ENCODE measurements around the gene MAGEA11.
"Not testable (repeated sequence)": the region's sequence is repeated elsewhere in the genome, so short reads cannot be mapped to it uniquely, and the experiment has no call there.

Gene MAGEA11

GRCh38 chrX:149716632-149717031, 4.8 kb downstream of the MAGEA11 start:
- H3K4me3 ChIP-seq (ENCODE audit: low read depth, low read length), result no peak overlapping the region
- no peak for DNase-seq (ENCODE audit: low read depth)

- DNase-seq (ENCODE audit: low read depth), result no peak
- H3K4me3 ChIP-seq (ENCODE audit: low read depth, low read length), result no peak overlapping the region
These were observed 5.9 kb downstream of the MAGEA11 start for GRCh38 chrX:149717803-149718202.

DNA sequence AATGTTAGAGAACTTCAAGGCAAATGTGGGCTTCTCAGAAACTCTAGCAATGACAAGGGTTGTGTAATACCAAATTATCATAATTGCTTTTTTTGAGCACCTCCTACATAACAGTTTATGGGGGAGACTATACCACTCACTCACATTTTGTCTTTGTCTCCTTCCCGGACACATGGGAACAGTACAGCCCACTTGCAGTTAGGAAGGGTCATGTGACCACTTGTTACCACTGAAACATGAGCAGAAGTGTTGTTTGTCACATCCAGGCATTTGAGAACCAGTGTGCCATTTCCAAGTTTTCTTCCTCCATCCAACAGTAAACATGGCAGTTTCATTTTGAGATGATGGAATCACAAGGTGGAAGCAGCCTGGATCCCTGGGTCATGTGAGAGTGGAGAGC, 6.9 kb downstream of the MAGEA11 start:
- no peak for DNase-seq (ENCODE audit: low read depth)
- H3K4me3 ChIP-seq (ENCODE audit: low read depth, low read length), result no peak overlapping the region

DNA sequence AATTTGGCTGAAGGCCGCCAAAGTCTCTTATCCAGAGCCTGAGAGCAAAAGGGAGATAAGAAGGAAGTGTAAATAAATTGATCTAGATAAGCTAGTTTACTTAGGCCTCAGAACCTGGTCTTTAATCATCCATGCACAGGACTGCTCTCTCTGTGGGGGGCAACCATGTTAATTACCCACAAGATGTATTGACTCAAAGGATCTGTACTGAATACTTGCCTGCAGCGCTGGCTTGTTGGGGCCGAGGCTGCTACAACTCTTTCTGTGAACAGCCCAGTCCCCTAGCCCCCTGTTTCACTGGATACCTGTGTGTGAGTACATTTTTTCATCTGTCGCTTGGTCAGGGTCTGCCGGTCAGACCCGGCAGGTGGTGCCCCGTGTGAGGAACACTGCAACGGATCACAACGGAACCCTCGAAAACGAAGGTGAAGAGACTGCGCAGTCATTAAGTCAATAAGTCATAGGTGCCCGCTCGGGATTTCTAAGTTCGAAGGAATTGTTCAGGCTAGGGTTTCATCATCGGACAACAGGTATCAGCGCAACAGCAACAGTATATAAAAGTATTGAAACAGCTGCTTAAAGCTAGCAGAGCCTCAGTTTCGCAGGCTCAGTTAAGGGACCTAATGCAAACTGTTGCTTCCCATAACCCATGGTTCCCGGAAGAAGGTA, 8.3 kb downstream of the MAGEA11 start:
- no peak for DNase-seq (ENCODE audit: low read depth)
- no peak overlapping the region for H3K4me3 ChIP-seq (ENCODE audit: low read depth, low read length)

DNA sequence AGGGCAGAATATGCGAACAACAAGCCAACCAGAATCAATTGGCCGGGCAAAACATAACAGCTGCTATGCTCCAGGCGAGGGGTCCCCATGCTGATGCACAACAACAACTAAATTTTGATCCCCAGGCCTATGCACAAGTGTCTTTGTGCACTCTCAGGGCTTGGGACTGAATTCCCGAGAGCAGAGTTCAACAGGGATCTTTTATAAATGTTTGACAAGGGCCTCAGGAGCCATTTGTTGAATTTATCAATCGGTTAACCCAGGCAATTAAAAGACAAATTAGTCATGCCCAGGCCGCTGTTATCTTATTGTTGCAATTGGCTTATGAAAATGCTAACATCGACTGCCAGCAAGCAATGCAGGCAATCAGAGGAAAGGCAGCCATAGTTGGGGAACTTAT, 9.4 kb downstream of the MAGEA11 start:
- not testable (repeated sequence) for H3K4me3 ChIP-seq (ENCODE audit: low read depth, low read length); DNase-seq (ENCODE audit: low read depth)

- no peak for DNase-seq (ENCODE audit: low read depth)
These were observed 9.9 kb downstream of the MAGEA11 start for GRCh38 chrX:149721778-149722177.

DNA sequence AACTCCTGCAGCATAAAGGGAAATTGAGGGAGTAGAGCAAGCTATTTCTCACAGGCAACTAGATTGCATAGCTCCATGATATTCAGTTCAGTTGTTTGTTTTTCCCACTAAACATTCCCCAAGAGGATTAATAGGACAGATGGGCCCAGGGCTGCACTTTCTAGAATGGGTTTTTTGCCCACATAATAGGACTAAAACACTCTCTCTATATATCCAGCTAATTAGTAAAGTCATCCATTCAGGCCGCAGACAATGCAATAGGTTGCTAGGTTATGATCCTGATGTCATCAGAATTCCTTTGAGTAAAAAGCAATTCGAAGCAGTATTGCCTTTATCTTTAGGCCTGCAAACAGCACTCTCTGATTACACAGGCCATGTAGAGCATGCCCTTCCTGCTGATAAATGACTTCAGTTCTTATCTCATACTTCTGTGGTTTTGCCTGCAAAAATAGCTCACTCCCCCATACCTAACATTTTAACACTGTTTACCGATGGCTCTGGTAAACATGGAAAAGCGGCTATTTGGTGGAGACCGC, 11.8 kb downstream of the MAGEA11 start:
- not testable (repeated sequence) for H3K4me3 ChIP-seq (ENCODE audit: low read depth, low read length); DNase-seq (ENCODE audit: low read depth)

More at GRCh38 chrX:149721778-149722177, 9.9 kb downstream of the MAGEA11 start:
- no peak overlapping the region for H3K4me3 ChIP-seq (ENCODE audit: low read depth, low read length)

DNA sequence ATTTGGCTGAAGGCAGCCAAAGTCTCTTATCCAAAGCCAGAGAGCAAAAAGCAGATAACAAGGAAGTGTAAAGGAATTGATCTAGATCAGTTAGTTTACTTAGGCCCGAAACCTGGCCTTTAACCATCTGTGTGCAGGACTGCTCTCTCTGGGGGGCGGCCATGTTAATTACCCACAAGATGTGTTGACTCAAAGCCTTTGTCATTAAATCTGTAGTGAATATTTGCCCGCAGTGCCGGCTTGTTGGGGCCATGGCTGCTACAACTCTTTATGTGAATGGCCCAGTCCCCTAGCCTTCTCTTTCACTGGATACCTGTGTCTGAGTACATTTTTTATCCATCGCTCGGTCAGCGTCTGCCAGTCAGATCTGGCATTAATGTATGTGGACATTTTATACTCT, 15.4 kb downstream of the MAGEA11 start:
- DNase-seq (ENCODE audit: low read depth); H3K4me3 ChIP-seq (ENCODE audit: low read depth, low read length): not testable (repeated sequence)

- not testable (repeated sequence) for DNase-seq (ENCODE audit: low read depth)
These were observed 30.4 kb downstream of the MAGEA11 start for GRCh38 chrX:149742269-149742668.

DNA sequence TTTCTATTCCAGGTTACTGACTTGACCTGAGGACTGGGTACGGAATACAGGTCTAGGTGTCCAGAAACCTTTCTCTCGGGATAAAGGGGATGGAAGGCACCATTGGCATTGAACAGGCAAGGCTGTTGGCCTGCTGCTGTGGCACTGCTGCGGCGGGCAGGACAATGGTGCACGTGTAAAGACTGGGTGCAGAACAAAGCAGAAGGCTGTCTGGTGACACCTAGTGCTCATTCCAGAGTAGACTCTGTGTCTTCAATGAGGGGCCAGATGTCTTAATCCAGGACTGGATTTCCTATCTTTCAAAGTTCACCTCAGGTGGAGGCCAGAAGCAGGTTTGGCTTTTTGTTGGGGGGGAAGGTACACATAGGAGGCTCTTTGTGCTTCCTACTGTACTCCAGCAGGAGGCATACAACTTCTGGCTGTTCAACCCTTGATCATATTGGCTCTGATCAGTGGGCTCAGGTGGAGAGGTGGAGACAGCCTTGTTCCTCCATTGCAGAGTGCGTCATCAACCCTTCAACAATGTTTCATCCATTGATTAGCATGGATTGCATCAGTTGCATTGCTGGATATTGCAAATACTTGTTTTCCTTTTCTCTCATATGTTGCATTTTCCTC, 34.6 kb downstream of the MAGEA11 start:
- DNase-seq (ENCODE audit: low read depth); H3K4me3 ChIP-seq (ENCODE audit: low read depth, low read length): not testable (repeated sequence)

More at GRCh38 chrX:149742269-149742668, 30.4 kb downstream of the MAGEA11 start:
- not testable (repeated sequence) for H3K4me3 ChIP-seq (ENCODE audit: low read depth, low read length)

DNA sequence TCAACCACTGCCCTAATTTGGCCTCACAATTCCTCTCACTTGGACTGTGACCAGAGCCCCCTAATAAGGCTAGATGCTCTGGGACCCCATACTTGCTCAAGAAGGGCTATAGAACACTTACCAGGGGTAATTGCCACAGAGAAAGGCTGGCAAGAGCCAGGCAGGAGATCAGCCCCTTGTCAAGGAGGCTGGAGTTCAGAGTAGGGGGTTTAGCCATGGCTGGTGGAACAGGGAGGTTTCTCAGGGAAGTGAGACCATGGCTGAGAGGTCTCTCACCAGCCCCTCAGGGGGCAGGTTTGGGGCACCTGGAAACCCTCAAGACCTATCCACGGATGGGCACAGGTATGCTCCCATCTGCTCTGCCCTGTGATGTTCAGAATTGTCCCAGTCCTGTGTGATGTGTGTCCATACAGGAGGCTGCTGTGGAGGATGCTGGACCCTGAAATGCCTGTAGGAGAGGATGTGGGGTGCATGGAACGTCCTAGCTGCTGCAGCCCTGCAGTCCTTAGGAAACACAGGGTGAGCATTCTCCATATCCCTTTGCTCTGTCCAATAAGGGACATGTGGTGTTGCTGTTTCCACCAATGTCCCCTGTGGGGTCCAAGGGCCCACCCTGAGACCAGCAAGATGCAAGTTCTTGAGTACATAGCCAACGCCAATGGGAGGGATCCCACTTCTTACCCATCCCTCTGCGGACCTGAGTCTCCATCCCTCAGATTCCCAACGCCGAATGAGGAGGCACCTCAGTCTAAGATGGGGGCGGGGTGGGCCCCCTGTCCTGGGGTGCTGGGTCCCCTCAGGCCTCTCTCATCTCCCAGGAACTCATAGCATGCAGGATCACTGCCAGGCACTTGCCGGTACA, 45.6 kb downstream of the MAGEA11 start:
- H3K4me3 ChIP-seq (ENCODE audit: low read depth, low read length), result no peak overlapping the region
- DNase-seq (ENCODE audit: low read depth), result no peak

GRCh38 chrX:149758068-149758714, 46.3 kb downstream of the MAGEA11 start:
- no peak for DNase-seq (ENCODE audit: low read depth)
- H3K4me3 ChIP-seq (ENCODE audit: low read depth, low read length), result no peak overlapping the region

GRCh38 chrX:149758715-149759078, 46.8 kb downstream of the MAGEA11 start:
- not testable (repeated sequence) for DNase-seq (ENCODE audit: low read depth); H3K4me3 ChIP-seq (ENCODE audit: low read depth, low read length)

GRCh38 chrX:149759824-149760223, 48.0 kb downstream of the MAGEA11 start:
- no peak for DNase-seq (ENCODE audit: low read depth)
- no peak overlapping the region for H3K4me3 ChIP-seq (ENCODE audit: low read depth, low read length)

- no peak overlapping the region for H3K4me3 ChIP-seq (ENCODE audit: low read depth, low read length)
- DNase-seq (ENCODE audit: low read depth), result no peak
These were observed 49.1 kb downstream of the MAGEA11 start for GRCh38 chrX:149760965-149761364.

DNA sequence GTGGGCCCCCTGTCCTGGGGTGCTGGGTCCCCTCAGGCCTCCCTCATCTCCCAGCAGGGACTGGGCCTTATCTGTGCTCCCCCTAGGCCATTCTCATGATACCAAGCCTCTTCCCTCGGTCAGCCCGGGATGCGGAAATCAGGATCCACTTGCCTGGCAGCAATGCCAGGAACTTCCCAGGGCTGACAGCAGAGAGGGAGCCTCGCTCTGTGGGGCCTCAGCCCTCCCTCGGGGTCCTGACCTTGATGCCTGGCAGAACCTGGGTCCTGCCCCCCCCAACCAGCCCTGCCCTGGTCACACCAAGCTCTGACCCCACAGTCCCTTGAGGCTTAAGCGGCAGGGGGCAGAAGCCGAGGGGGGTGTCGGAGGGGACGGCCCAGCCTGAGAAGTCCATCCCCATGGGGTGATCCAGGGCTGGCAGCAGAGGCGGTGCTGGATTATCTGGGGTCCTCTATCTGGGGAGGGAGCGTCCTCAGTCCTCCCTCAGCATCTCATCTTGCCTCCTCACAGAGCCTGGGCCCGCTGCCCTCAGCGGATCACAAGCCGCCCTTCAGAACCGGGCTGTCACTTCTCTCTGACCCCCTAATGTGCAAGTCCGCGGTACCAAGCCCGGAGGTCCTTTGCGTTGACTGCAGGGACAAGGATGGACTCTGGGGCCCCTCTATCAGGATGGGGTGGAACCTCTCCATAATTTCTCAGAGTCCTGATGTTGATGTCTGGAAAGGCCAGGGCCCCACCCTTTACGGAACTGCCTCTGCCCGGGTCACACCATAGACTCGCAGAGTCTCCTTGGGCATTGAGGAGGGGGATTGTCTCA, 50.2 kb downstream of the MAGEA11 start:
- H3K4me3 ChIP-seq (ENCODE audit: low read depth, low read length); DNase-seq (ENCODE audit: low read depth): not testable (repeated sequence)

GRCh38 chrX:149762696-149763614, 51.1 kb downstream of the MAGEA11 start:
- DNase-seq (ENCODE audit: low read depth), result no peak
- H3K4me3 ChIP-seq (ENCODE audit: low read depth, low read length), result no peak overlapping the region
